ENCODE data around the gene ELN.

The ELN gene

DNA sequence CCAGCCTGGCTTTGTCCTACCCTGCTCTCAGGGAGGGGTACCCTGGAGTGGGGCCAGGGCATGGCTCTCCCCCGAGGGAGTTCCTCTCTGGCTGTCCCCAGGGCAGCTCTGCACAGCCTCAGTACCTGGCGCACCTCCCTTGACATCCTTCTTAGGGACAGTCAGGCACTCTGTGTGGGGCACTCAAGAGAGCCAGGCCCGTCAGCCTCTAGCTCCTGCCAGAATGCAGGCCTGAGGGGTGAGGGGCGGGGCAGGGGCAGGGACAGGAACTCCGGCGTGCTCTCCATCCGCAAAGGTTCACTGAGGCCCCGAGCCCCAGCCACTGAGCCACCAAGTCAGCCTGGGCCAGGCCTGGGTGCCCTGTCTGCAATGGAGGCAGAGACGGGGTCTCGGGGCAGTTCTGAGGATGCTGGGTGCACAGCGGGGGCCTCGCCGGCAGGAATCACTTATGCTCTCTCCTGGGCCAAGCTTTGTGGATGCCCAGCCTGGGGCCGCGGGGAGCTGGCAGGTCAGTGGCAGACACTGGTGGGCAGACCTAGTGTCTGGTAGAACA, 65.8 kb downstream of the ELN start:
- DNase-seq (ENCODE audit: low read depth): no peak

DNA sequence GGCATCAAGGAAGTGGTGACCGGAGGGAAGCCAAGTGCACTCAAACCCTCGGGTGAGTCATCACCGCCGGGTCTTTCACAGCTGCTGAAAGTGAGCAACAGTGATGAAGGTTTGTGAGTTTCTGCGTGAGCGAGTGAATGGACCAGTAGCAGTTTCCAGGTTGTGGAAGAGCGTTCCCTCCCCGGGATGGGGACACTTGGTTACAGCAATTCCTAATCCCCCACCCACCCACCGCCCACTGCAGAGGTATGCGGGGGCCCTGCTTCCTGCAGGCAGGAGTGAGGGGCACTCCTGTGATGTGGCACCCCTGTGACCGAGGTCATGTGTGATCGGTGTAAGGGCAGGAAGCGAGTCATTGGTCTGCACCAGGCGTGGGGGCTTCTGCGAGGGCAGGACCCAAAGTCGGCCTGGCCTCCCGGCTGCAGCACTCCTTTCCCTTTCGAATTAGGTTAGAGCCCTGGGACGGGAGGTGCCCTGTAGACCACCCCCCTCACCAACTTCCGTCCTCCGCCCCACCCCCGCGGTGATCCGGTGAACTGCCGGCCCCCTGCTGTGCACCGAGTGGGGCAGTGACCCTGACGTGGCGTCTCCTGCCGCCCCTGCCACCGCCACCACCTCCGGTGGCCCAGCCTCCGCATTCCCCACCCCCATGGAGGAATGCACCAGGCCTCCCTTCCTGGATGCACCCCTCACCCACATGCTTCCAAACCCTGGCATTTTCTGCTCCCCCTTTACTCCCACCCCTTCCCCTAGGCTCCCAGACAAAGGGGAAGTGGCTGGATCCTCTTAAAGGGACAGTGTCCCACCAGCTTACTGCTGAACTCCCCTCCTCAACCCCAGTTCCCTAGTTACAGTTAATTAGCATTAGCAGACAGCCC, 66.5 kb downstream of the ELN start:
- peak; percentile 95 for DNase-seq (ENCODE audit: low read depth)

DNA sequence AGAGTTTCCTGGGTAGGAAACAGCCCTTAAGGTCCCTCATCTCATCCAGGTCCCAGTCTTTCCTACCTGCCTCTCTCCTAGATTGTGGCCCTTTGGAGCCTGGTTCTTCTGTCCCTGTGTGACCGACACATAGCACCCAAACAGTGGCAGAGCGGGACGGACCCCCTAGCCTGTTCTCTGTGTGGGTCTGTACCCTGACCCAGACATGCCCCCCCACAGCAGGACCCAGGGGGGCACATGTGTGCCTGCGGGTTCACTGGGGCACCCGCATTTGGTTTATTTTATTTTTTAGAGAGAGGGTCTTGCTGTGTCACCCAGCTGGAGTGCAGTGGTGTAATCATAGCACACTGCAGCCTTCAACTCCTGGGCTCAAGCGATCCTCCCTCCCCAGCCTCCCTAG, 67.2 kb downstream of the ELN start:
- DNase-seq (ENCODE audit: low read depth): no peak

DNA sequence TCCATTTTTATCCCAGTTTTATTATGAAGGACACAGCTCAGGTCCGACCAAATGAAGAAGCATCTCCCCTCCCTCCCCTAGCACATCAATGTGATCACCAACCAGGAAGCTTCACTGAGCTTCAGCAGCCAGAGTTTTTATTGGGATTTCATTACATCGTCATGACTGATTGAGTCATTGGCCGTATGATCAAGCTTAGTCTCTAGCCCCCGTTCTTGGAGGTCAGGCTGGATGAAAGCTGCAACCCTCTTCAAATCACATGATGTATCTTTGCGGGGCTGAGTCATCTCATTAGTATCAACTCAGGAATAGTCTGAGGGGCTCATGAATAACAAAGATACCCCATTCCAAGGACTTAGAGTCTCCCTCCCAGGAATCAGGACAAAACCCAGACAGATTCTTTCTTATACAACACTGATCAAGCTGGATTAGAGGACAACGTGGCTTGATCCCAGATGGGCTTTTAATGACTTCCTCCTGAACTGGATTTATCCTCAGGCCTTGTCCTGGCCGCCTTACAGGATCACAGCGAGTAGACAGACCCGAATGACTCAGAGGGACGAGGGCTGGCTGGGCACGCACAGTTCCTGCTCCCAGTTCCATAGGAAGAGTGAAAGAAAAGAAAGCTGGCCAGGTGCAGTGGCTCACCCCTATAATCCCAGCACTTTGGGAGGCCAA, 70.1 kb downstream of the ELN start:
- DNase-seq (ENCODE audit: low read depth): peak; percentile 99

DNA sequence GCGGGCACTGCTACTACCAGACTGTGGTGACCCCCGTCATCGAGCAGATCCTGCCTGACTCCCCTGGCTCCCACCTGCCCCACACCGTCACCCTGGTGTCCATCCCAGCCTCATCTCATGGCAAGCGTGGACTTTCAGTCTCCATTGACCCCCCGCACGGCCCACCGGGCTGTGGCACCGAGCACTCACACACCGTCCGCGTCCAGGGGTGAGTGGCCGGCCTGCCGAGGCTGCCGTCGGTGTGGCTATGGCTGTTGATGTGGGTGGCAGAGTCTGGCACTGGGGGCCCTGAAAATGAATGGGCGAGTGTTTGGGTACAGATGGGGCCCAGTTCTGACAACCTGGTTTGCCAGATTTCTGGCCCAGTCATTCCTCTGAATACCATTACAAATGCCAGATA, 71.1 kb downstream of the ELN start:
- DNase-seq (ENCODE audit: low read depth): no peak

DNA sequence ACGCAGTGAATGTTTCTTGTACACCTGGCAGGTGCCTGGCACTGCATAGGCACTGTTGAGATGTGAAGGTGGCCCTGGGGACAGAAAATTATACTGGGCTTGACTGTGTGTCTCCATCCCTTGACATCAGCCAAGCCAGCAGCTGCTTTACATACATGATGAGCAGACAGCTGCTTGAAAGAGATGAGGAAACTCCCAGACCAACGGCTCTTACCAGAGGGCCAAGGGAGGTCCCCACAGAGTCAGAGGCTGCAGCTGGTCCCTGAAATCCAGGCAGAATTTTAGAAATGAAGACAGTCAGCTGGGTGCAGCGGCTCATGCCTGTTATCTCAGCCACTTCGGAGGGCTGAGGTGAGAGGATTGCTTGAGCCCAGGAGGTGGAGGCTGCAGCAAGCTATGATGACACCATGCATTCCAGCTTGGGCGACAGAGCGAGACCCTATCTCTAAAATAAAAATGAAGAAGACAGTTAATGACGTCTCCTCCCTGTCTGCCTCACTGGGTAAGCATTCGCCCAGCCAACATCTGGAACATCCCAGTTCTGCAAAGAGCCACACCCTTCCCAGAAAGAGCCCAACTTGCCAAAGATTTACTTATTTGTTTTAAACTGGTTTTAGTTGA, 73.2 kb downstream of the ELN start:
- no peak for DNase-seq (ENCODE audit: low read depth)

DNA sequence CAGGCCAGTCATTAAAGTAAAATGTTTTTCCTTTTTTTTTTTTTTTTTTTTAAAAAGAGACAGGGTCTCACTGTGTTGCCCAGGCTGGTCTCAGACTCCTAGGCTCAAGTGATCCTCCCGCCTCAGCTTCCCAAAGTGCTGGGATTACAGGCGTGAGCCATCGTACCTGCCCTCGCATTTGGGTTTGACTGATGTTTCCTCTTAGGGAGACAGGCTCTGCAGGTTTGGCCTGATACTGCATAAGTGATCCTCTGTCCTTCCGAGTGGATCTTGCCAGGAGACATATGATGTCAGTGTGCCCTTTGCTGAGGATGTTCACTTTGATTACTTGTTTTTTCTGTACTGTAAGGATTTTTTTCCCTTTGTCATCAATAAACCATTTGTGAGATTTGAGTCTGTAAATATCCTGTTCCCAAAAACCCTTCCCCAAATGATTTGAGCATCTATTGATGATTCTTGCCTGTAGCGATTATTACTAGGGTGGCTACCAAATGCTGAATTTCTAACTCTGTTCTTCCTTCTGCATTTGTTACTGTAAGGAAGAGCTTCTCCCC, 75.3 kb downstream of the ELN start:
- no peak for DNase-seq (ENCODE audit: low read depth)

DNA sequence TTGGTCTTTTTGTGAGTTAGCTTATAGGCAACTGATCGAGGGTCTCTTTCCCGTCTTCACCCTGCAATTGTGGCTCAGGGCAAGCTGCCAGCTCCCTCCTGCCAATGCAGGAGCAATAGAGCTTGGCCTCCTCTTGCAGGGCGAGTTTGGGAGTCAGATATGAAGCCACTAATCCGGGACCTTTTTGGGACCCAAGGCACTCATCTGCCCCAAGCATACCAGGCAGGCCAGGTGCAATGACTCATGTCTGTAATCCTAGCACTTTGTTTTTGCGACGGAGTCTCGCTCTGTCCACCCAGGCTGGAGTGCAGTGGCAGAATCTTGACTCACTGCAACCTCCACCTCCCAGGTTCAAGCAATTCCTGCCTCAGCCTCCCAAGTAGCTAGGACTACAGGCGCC, 76.7 kb downstream of the ELN start:
- peak; percentile 55 for DNase-seq (ENCODE audit: low read depth)

DNA sequence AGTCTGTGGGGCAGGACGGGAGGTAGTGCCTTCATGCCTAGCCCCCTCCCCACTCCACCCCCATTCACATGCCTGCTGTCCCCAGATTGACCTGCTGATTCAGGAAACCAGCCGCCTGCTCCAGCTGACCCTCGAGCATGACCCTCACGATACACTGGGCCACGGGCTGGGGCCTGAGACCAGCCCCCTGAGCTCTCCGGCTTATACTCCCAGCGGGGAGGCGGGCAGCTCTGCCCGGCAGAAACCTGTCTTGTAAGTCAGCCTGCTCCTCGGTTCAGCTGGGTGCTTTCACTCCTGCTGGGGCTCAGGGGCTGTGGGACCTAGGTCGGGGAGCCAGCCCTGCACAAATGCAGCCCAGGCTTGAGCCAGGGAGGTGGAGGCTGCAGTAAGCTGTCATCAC, 78.0 kb downstream of the ELN start:
- DNase-seq (ENCODE audit: low read depth): no peak

DNA sequence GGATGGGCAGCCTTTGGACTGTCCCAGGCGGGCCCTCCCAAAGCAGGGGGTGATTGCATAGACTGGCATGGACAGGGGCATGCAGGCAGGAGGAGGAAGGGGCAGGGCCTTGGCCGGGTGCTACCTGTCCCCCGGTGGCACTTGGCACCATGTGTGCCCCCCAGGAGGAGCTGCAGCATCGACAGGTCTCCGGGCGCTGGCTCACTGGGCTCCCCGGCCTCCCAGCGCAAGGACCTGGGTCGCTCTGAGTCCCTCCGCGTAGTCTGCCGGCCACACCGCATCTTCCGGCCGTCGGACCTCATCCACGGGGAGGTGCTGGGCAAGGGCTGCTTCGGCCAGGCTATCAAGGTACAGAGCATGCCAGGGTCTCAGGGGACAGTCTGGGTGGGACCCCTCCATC, 78.9 kb downstream of the ELN start:
- DNase-seq (ENCODE audit: low read depth): no peak

DNA sequence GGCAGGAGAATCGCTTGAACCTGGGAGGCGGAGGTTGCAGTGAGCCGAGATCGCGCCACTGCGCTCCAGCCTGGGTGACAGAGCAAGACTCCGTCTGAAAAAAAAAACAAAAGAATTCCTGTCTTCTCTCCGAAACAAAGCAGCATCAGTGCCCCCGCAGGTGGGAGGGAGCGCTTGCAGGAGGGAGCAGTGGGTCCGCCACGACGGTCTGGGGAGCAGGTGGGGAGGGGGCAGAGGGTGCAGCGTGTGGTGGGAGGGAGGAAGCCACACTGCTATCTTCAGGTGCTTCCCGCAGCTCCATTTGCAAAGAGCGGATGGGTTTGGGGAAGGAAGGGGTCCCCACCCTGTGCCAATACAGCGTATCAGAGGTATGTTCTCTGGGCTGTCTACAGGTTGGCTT, 87.4 kb downstream of the ELN start:
- no peak for DNase-seq (ENCODE audit: low read depth)

DNA sequence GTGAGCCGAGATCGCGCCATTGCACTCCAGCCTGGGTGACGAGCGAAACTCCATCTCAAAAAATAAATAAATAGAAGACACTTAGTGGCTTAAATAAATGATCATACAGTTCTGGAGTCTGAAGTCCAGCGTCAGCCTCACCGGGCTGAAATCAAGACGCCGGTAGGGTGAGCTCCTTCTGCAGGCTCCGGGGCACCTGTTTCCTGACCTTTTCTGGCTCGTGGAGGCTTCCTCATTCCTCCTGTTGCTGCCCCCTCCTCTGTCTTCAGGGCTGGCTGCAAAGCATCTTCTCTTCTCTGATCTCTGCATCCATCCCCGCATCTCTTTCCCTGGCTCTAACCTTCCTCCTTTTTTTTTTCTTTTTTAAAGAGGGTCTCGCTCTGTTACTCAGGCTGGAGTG, 88.4 kb downstream of the ELN start:
- no peak for DNase-seq (ENCODE audit: low read depth)

Data from iris pigment epithelial cell (primary cell).